Ramos (cell line): ENCODE data around the gene BMERB1.
"Not testable (repeated sequence)": the region's sequence is repeated elsewhere in the genome, so short reads cannot be mapped to it uniquely, and the experiment has no call there.

Experiments used
- in situ Hi-C: fragments of 300-500 bp; cut with MboI; formaldehyde crosslinking; loops from one replicate; pipeline ENCODE4 v1.14.3; 2022; ENCODE audit warnings: low sequenced_read_pairs; ENCODE audit not compliant: unreplicated experiment

The BMERB1 gene

GRCh38 chr16:15422222-15422621, 12.2 kb upstream of the BMERB1 start:
- in situ Hi-C loops, result loop anchor here (10.0 kb wide), 1 partner anchor 293 kb away; no protein-coding TSS in a partner anchor

GRCh38 chr16:15425861-15426260, 8.5 kb upstream of the BMERB1 start:
- in situ Hi-C loops, result loop anchor here (10.0 kb wide), 1 partner anchor 289 kb away; no protein-coding TSS in a partner anchor

- in situ Hi-C loops, result loop anchor here (10.0 kb wide), 1 partner anchor 288 kb away; no protein-coding TSS in a partner anchor
These were observed 7.6 kb upstream of the BMERB1 start for GRCh38 chr16:15426796-15427195.

DNA sequence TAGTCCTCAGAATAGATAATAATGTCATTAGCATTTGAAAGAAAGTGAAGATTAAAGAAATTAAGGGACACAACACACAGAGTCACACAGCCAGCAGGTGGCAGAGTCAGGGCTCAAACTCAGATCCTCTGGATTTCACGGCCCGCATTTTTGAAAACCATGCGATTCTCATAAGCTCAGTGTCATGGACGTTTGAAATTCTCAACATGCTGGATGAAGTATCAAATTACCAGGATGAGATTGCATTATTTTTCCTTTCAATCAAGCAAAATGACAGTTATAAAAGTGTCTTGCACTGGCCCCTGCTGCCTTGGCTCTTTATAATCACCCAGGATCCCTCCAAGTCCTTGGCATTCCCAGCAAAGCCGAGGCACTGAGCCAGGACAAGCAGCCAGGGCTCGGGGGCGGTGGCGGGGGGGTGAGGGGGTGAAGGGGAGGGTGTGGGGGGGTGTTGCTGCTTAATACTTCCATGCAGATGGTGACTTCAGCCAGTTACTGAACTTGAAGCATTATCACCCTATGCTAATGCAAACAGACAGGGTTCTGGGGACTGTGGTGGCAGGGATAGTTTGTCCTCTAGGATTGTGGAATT, 6.6 kb upstream of the BMERB1 start:
- in situ Hi-C loops, result loop anchor here (10.0 kb wide), 1 partner anchor 287 kb away; no protein-coding TSS in a partner anchor

DNA sequence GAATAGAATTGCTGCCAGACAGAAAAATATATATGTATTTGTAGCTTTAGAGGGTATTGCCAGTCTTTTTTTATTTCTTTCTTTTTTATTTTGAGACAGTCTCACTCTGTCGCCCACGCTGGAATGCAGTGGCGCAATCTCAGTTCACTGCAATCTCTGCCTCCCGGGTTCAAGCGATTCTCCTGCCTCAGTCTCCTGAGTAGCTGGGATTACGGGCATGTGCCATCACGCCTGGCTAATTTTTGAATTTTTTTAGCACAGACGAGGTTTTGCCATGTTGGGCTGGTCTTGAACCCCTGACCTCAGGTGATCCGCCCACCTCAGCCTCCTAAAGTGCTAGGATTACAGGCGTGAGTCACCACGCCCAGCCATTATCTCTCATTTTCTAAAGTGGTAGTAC, 3.5 kb upstream of the BMERB1 start:
- in situ Hi-C loops, result not testable (repeated sequence)

GRCh38 chr16:15434079-15434424, 336 bp upstream of the BMERB1 start:
- in situ Hi-C loops, result no loop called here

DNA sequence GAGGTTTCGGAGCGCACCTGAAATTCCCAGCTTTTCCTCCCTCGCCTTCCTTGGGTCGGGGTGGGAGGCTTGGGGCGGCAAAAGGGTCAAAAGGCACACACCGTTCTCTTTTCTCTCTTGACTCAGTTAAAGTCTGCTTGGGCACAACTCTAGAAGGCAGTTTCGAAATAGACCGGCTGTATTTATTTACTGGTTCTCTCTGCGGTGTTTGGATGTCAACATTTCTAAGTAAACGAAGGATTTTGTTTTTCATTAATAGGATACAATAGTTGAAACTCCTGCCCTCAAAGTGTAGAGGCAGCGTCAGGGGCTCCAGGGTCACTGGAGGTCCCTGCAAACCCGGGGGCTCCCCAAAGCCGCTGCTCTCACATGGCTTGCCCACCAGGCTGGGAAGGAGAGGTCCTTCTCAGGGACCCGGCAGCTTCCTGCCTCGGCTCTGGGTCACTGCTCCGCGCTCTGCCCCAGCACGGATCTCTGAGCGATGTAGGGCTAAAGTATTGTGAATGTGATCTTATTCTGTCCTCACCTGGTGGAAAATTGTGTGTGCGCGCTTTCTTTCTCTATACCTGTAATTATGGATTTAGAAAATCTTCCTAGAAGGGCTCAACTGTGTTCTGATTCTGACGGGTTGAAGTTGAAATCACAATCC, 952 bp downstream of the BMERB1 start:
- in situ Hi-C loops, result no loop called here

DNA sequence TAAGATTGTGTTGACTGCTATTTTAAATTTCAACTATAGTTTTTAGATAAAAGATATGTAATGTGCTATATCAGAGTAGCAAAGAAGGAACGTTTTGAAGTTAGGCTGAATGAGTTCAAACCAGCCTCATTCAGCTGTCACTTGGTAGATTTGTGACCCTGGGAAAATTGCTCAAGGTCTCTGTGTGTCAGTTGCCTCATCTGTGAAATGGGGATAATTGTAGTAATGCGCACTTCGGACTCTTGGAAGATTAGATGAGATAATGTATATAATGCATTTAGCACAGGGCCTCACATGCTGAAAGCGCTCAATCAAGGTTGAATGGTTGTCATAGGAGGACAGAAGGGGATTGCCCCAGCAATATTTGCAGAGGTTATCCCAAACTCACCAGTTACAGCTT, 4.7 kb downstream of the BMERB1 start:
- in situ Hi-C loops, result no loop called here

GRCh38 chr16:15439521-15439920, 5.1 kb downstream of the BMERB1 start:
- in situ Hi-C loops, result no loop called here

GRCh38 chr16:15440852-15441251, 6.5 kb downstream of the BMERB1 start:
- in situ Hi-C loops, result loop anchor here (10.0 kb wide), 1 partner anchor 56 kb away; no protein-coding TSS in a partner anchor

DNA sequence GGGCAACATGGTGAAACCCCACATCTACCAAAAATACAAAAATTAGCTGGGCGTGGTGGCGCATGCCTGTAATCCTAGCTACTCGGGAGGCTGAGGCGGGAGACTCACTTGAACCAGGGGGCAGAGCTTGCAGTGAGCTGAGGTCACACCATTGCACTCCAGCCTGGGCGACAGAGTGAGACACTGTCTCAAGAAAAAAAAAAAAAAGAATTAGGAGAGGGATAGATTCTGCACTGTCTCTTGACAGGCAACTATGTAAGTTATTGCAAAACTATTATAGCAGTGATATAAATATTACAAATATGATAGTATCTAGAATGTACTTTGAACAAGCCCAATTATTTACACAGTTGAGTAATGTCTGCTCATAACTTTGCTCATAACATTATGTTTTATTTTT, 7.8 kb downstream of the BMERB1 start:
- in situ Hi-C loops, result loop anchor here (10.0 kb wide), 1 partner anchor 57 kb away; no protein-coding TSS in a partner anchor

GRCh38 chr16:15443753-15444152, 9.4 kb downstream of the BMERB1 start:
- in situ Hi-C loops, result loop anchor here (10.0 kb wide), 1 partner anchor 59 kb away; no protein-coding TSS in a partner anchor

- in situ Hi-C loops, result loop anchor here (10.0 kb wide), 1 partner anchor 59 kb away; no protein-coding TSS in a partner anchor
These were observed 9.9 kb downstream of the BMERB1 start for GRCh38 chr16:15444264-15444663.

DNA sequence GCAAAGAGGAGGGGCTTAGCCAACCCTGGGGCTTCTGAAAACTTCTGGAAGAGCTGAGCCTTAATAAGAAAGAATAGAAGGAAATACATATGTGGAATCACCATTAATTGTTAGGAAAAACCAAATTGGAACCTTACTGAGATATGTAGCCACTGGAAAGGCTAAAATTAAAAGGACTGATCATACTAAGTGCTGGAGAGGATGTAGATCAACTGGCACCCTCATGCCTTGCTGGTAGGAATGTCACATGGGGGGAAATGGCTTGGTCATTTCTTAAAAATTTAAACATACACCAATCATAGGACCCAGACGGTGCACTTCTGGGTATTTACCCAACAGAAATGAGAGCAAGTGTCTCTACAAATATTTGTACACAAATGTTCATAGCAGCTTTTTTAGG, 11.1 kb downstream of the BMERB1 start:
- in situ Hi-C loops, result loop anchor here (10.0 kb wide), 1 partner anchor 61 kb away; no protein-coding TSS in a partner anchor

- in situ Hi-C loops, result loop anchor here (10.0 kb wide), 1 partner anchor 62 kb away; no protein-coding TSS in a partner anchor
These were observed 12.5 kb downstream of the BMERB1 start for GRCh38 chr16:15446901-15447300.

GRCh38 chr16:15450624-15451023, 16.2 kb downstream of the BMERB1 start:
- in situ Hi-C loops, result no loop called here

DNA sequence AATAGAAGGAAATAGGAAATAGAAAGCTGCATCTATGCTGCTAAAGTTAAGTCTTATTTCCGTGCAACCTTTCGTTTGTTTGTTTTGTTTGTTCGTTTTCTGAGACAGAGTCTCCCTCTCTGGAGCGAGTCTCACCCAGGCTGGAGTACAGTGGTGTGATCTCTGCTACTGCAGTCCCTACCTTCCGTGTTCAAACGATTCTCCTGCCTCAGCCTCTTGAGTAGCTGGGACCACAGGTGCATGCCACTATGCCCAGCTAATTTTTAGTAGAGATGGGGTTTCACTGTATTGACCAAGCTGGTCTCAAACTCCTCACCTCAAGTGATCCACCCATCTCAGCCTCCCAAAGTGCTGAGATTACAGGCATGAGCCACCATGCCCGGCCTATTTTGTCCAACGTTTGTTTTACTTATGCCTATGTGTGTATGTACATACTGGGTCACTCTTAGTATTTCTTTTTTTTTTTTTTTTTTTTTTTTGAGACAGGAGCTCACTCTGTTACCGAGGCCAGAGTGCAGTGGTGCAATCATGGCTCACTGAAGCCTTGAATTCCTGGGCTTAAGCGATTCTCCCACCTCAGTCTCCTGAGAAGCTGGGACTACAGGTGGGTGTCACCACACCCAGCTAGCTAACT, 16.8 kb downstream of the BMERB1 start:
- in situ Hi-C loops, result no loop called here

- in situ Hi-C loops, result no loop called here
These were observed 18.0 kb downstream of the BMERB1 start for GRCh38 chr16:15452246-15452855.

- in situ Hi-C loops, result not testable (repeated sequence)
These were observed 18.9 kb downstream of the BMERB1 start for GRCh38 chr16:15453296-15453695.

DNA sequence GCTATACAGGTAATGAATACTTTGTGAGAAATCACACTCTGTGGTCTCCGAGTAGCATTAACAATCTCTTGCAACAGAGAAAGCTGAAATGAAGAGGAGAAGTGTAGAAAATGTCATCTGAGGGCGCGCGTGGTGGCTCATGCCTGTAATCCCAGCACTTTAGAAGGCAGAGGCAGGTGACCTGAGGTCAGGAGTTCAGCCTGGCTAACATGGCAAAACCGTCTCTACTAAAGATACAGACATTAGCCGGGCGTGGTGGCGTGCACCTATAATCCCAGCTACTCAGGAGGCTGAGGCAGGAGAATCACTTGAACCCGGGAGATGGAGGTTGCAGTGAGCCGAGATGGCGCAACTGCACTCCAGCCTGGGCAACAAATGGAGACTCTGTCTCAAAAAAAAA, 20.5 kb downstream of the BMERB1 start:
- in situ Hi-C loops, result not testable (repeated sequence)

DNA sequence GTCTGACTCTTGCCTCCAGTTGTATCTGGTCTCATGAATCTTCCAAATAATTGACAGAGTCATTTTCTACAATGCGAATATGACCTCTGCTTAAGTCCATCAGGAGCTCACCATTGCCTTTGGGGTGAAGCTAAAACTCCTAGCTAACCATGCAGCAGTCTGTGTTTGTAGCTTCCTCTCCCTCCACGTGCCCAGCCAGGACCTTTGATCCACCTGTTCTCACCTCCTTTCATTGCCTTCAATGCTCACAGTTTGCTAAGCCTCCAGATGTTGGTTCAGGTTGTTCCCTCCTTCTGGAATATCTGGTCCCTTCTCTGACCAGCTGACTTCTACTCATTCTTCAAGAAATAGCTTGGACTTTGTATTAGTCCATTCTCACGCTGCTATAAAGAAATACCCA, 23.0 kb downstream of the BMERB1 start:
- in situ Hi-C loops, result no loop called here
